Adrenal gland (tissue), 5 donors: ENCODE measurements around the gene NAPB.

Experiments
- POLR2A ChIP-seq, 2 donors: fragments of 450-650 bp; IDR thresholded peaks; one replicate each; pipeline ENCODE4 v1.6.1; 2017; ENCODE audit warnings: antibody characterized with exemption in 2 of 2, mild to moderate bottlenecking in 2 of 2, moderate library complexity in 1 of 2
- TF ChIP-seq, protein P1 (sequence below), 6 experiments: fragments of 450-650 bp in 4 of 6; fragments of 200-600 bp in 2 of 6; sonication (generic) in 1 of 6; IDR thresholded peaks; 1 replicate in 5 of 6; 2 replicates in 1 of 6; pipeline versions ENCODE4 v1.5.1 to v1.8.0; 2016 to 2021; ENCODE audit warnings: antibody characterized with exemption in 6 of 6, mild to moderate bottlenecking in 2 of 6, moderate library complexity in 1 of 6
- donor health status: DM: no; HTN: no; CAD: no.

DNA sequence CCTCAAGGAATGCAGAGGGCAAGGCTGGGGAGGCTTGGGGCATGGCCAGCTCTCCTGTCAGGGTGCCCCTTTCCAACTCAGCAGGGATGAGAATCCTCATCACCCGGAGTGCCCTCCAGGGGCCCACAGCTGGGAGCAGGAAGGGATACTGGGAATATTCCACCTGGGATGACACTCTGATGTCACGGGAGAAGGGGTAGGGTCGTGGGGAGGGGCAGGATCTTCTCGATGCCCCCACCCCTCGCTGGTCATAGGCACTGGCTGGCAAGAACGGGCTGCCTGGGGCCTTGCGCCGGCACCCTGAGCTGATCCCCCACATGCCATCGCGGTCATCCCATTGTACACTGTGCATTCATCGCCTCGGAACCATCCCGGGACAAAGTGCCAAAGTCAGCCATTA is 81.3 kb downstream of the NAPB start:
- TF ChIP-seq, protein P1, sequence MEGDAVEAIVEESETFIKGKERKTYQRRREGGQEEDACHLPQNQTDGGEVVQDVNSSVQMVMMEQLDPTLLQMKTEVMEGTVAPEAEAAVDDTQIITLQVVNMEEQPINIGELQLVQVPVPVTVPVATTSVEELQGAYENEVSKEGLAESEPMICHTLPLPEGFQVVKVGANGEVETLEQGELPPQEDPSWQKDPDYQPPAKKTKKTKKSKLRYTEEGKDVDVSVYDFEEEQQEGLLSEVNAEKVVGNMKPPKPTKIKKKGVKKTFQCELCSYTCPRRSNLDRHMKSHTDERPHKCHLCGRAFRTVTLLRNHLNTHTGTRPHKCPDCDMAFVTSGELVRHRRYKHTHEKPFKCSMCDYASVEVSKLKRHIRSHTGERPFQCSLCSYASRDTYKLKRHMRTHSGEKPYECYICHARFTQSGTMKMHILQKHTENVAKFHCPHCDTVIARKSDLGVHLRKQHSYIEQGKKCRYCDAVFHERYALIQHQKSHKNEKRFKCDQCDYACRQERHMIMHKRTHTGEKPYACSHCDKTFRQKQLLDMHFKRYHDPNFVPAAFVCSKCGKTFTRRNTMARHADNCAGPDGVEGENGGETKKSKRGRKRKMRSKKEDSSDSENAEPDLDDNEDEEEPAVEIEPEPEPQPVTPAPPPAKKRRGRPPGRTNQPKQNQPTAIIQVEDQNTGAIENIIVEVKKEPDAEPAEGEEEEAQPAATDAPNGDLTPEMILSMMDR (IDR thresholded peaks at IDR 0.05), result no peak
- TF ChIP-seq POLR2A (IDR thresholded peaks at IDR 0.05), result no peak
